Omental fat pad (tissue), 4 donors: ENCODE results near the gene NRXN2. TPM values are rescaled to one million over a fixed set of nuclear protein-coding genes. Genes with fewer than 3 reads are reported as not detected.

Experiments used
- ATAC-seq: fragments of 150-250 bp; one replicate; pipeline ENCODE4 v1.9.1; 2016; ENCODE audit warnings: mild to moderate bottlenecking, moderate library complexity; ENCODE audit not compliant: low FRiP score
- DNase-seq: peaks from one replicate; pipeline ENCODE4 v3.0.0-alpha.2; 2019; ENCODE audit warnings: low spot score
- total RNA-seq, 4 donors: library from RNA; depleted of rRNA; stranded (reverse); fragments of >200 nt; gene quantifications; one replicate each; pipeline ENCODE4 v1.1.0, GENCODE V29; 2016
- TF ChIP-seq, protein P1 (sequence below), 3 donors: fragments of 450-650 bp; IDR thresholded peaks; one replicate each; pipeline ENCODE4 v1.5.1; 2016 to 2017; ENCODE audit warnings: antibody characterized with exemption in 3 of 3, mild to moderate bottlenecking in 3 of 3, moderate library complexity in 2 of 3

NRXN2 gene
- total RNA-seq, 4 donors from 2014 or later, result 1.5 to 6.3 (median 3.4) TPM

DNA sequence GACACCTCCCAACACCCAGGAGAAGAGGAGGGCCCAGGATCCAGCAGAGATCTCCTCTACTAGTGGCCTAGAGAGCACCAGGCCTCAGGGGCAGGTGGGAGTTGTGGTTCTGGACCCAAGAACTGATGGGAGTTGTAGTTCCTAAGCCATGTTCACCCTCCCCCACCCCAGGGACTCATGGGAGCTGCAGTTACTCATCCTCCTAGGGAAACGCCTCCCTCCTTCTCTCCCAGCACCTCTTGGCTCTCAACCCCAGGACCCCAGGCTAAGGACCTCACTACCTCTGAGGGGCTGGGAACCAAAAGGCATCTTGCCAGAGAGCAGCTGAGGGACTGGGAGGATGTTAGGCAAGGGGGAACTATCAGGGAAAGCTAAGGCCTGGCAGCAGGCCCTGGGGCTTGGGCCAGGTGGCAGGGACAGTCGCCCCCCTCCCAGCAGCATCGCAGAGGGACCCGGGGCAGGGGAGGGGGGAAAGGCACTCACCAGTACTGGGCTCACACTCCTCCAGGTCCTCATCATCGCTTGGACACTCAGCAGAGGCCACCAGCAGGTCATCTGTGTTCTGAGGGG lies 103.1 kb downstream of the NRXN2 start:
- TF ChIP-seq, protein P1, sequence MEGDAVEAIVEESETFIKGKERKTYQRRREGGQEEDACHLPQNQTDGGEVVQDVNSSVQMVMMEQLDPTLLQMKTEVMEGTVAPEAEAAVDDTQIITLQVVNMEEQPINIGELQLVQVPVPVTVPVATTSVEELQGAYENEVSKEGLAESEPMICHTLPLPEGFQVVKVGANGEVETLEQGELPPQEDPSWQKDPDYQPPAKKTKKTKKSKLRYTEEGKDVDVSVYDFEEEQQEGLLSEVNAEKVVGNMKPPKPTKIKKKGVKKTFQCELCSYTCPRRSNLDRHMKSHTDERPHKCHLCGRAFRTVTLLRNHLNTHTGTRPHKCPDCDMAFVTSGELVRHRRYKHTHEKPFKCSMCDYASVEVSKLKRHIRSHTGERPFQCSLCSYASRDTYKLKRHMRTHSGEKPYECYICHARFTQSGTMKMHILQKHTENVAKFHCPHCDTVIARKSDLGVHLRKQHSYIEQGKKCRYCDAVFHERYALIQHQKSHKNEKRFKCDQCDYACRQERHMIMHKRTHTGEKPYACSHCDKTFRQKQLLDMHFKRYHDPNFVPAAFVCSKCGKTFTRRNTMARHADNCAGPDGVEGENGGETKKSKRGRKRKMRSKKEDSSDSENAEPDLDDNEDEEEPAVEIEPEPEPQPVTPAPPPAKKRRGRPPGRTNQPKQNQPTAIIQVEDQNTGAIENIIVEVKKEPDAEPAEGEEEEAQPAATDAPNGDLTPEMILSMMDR (IDR thresholded peaks at IDR 0.05), result no peak
- DNase-seq (no peak), ATAC-seq (peak; percentile 71)

GRCh38 chr11:64619196-64619595 lies 103.8 kb downstream of the NRXN2 start:
- ATAC-seq (peak; percentile 24), DNase-seq (no peak)
- TF ChIP-seq, protein P1 (IDR thresholded peaks at IDR 0.05), result no peak

- TF ChIP-seq, protein P1 (IDR thresholded peaks at IDR 0.05), result no peak
- DNase-seq, result no peak
- ATAC-seq, result no peak
Measured at GRCh38 chr11:64616817-64617216, 106.2 kb downstream of the NRXN2 start.

DNA sequence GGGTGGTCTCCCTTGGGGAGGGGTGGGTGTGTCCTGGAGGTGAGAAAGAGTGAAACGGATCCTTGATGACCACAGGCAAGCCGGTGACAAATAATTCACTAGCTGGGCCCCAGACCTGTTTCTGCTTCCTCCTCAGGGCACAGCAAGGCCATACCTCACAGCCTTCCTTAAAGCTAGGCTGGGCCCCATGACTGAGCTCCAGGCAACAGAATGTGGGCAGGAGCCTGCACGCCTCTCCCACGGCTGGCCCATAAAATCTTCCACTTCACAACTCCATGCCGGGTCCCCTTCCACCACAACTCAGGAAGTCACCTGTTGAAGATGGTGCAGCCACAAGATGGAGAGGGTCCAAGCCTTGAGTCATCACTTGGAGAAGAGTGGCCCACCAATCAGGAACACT lies 108.1 kb downstream of the NRXN2 start:
- TF ChIP-seq, protein P1 (IDR thresholded peaks at IDR 0.05), result no peak
- DNase-seq, result no peak
- no peak for ATAC-seq

DNA sequence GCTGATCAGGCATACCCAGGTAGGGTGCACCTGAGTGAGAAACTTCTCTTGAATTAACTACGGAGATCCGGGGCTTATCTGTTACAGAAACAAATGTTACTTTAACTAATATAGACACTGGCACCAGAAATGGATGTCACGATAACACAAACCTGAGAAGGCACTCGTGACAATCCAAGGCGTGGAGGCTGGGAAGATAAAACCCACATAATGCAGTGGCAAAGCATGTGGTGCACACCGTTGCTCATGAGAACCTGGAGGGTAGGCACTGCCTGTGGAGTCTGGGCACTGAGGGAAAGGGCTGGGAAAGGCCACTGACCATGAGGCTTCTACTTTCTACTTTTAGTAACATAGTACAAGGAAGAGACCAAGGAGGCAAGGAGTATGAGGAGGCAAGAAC lies 109.3 kb downstream of the NRXN2 start:
- ATAC-seq, result no peak
- no peak for DNase-seq
- TF ChIP-seq, protein P1 (IDR thresholded peaks at IDR 0.05), result no peak

GRCh38 chr11:64611869-64612646 lies 110.9 kb downstream of the NRXN2 start:
- TF ChIP-seq, protein P1 (IDR thresholded peaks at IDR 0.05), result no peak
- no peak for DNase-seq
- ATAC-seq, result no peak

- no peak for DNase-seq
- TF ChIP-seq, protein P1 (IDR thresholded peaks at IDR 0.05), result no peak
- ATAC-seq, result no peak
Measured at GRCh38 chr11:64611176-64611575, 111.8 kb downstream of the NRXN2 start.
